ENCODE measurements around the gene CBARP.

CBARP gene

GRCh38 chr19:1271528-1272422 lies 34.0 kb upstream of the CBARP start:
- ATAC-seq (replicated peaks) (no peak), DNase-seq (no peak)
- peaks cover 59 to 79% of the 10 kb centered on the region in 2 donors for H3K4me1 Mint-ChIP-seq
- H3K27me3 Mint-ChIP-seq: no peaks in the 10 kb centered on the region
- H3K27ac Mint-ChIP-seq: peak overlapping the region; percentile 97
- H3K36me3 Mint-ChIP-seq: peaks cover 46 to 57% of the 10 kb centered on the region in 2 donors
- no peaks in the 10 kb centered on the region for H3K9me3 Mint-ChIP-seq
- peak overlapping the region; percentile 84 to 90 for H3K4me3 Mint-ChIP-seq

GRCh38 chr19:1270854-1271527 lies 33.2 kb upstream of the CBARP start:
- H3K36me3 Mint-ChIP-seq: peaks cover 42 to 52% of the 10 kb centered on the region in 2 donors
- H3K4me3 Mint-ChIP-seq: peak overlapping the region; percentile 84 to 90
- H3K4me1 Mint-ChIP-seq: peaks cover 58 to 77% of the 10 kb centered on the region in 2 donors
- ATAC-seq (replicated peaks) (no peak), DNase-seq (no peak)
- H3K27ac Mint-ChIP-seq: peak overlapping the region; percentile 97
- H3K27me3 Mint-ChIP-seq: no peaks in the 10 kb centered on the region
- H3K9me3 Mint-ChIP-seq: no peaks in the 10 kb centered on the region

- Mint-ChIP-seq H3K36me3 (peaks cover 42 to 52% of the 10 kb centered on the region in 2 donors), H3K9me3 (no peaks in the 10 kb centered on the region), H3K4me3 (peak overlapping the region; percentile 84 to 90), H3K27me3 (no peaks in the 10 kb centered on the region), H3K4me1 (peaks cover 63 to 84% of the 10 kb centered on the region in 2 donors), H3K27ac (peak overlapping the region; percentile 97)
- ATAC-seq (replicated peaks) (no peak), DNase-seq (no peak)
Observed at GRCh38 chr19:1270213-1270853, 32.5 kb upstream of the CBARP start.

- Mint-ChIP-seq H3K36me3 (peaks cover 39 to 49% of the 10 kb centered on the region in 2 donors), H3K27me3 (no peaks in the 10 kb centered on the region), H3K4me1 (peaks cover 68 to 89% of the 10 kb centered on the region in 2 donors), H3K4me3 (peak overlapping the region; percentile 84 to 90), H3K9me3 (no peaks in the 10 kb centered on the region), H3K27ac (peak overlapping the region; percentile 97)
- DNase-seq (peak; percentile 79), ATAC-seq (replicated peaks) (peak; percentile 22 to 28)
Observed at GRCh38 chr19:1269478-1270212, 31.8 kb upstream of the CBARP start.

GRCh38 chr19:1269065-1269477 lies 31.3 kb upstream of the CBARP start, which contains the start of gene CIRBP:
Gene CIRBP, plus strand, starts transcription at chr19:1269332. Its CDS starts 1,602 bp downstream, at chr19:1270934.
- Mint-ChIP-seq H3K4me1 (peaks cover 72 to 89% of the 10 kb centered on the region in 2 donors), H3K9me3 (no peaks in the 10 kb centered on the region), H3K27ac (peak within 1 kb of the TSS; percentile 97), H3K36me3 (peaks cover 41 to 50% of the 10 kb centered on the region in 2 donors), H3K27me3 (no peaks in the 10 kb centered on the region), H3K4me3 (peak within 1 kb of the TSS; percentile 87 to 90)
- ATAC-seq (replicated peaks): peak; percentile 62 to 69
- DNase-seq: peak; percentile 99

- Mint-ChIP-seq H3K4me1 (peaks cover 69 to 89% of the 10 kb centered on the region in 2 donors), H3K4me3 (peak overlapping the region; percentile 86 to 87)
- no peak for ATAC-seq (replicated peaks)
Observed at GRCh38 chr19:1268226-1269064, 30.6 kb upstream of the CBARP start.

GRCh38 chr19:1267477-1268225 lies 29.8 kb upstream of the CBARP start:
- H3K27ac Mint-ChIP-seq: peak overlapping the region; percentile 91
- DNase-seq (no peak), ATAC-seq (replicated peaks) (no peak)
- H3K4me1 Mint-ChIP-seq: peaks cover 72 to 89% of the 10 kb centered on the region in 2 donors
- no peaks in the 10 kb centered on the region for H3K27me3 Mint-ChIP-seq
- H3K9me3 Mint-ChIP-seq: no peaks in the 10 kb centered on the region
- peak overlapping the region; percentile 86 to 87 for H3K4me3 Mint-ChIP-seq
- peaks cover 30 to 44% of the 10 kb centered on the region in 2 donors for H3K36me3 Mint-ChIP-seq

More at GRCh38 chr19:1268226-1269064, 30.6 kb upstream of the CBARP start:
- DNase-seq: no peak
- peaks cover 37 to 46% of the 10 kb centered on the region in 2 donors for H3K36me3 Mint-ChIP-seq
- H3K27me3 Mint-ChIP-seq: no peaks in the 10 kb centered on the region
- no peaks in the 10 kb centered on the region for H3K9me3 Mint-ChIP-seq
- peak overlapping the region; percentile 97 for H3K27ac Mint-ChIP-seq

GRCh38 chr19:1266916-1267476 lies 29.2 kb upstream of the CBARP start:
- peak; percentile 4 to 7 for ATAC-seq (replicated peaks)
- Mint-ChIP-seq H3K9me3 (no peaks in the 10 kb centered on the region), H3K4me3 (peak overlapping the region; percentile 79 to 87), H3K27me3 (no peaks in the 10 kb centered on the region), H3K27ac (peak overlapping the region; percentile 91), H3K36me3 (peaks cover 26 to 40% of the 10 kb centered on the region in 2 donors), H3K4me1 (peaks cover 74 to 89% of the 10 kb centered on the region in 2 donors)
- DNase-seq: peak; percentile 74

- no peaks in the 10 kb centered on the region for H3K9me3 Mint-ChIP-seq
- peak; percentile 89 for DNase-seq
- H3K27me3 Mint-ChIP-seq: no peaks in the 10 kb centered on the region
- peak overlapping the region; percentile 79 to 87 for H3K4me3 Mint-ChIP-seq
- peak overlapping the region; percentile 93 for H3K27ac Mint-ChIP-seq
- H3K36me3 Mint-ChIP-seq: peaks cover 28 to 39% of the 10 kb centered on the region in 2 donors
- ATAC-seq (replicated peaks): peak; percentile 27 to 46
- peaks cover 74 to 89% of the 10 kb centered on the region in 2 donors for H3K4me1 Mint-ChIP-seq
Observed at GRCh38 chr19:1266129-1266915, 28.5 kb upstream of the CBARP start.

GRCh38 chr19:1265615-1266128 lies 27.9 kb upstream of the CBARP start:
- H3K27me3 Mint-ChIP-seq: no peaks in the 10 kb centered on the region
- no peak for DNase-seq
- H3K4me3 Mint-ChIP-seq: peak overlapping the region; percentile 81 to 87

More at GRCh38 chr19:1265615-1266128, 27.9 kb upstream of the CBARP start:
- ATAC-seq (replicated peaks): peak; percentile 12 to 15
- Mint-ChIP-seq H3K9me3 (no peaks in the 10 kb centered on the region), H3K27ac (peak overlapping the region; percentile 95), H3K4me1 (peaks cover 68 to 85% of the 10 kb centered on the region in 2 donors), H3K36me3 (peaks cover 22 to 34% of the 10 kb centered on the region in 2 donors)
